HCT116 (cell line): ENCODE results near the gene FBXL14. TPM values are rescaled to one million over a fixed set of nuclear protein-coding genes. Genes with fewer than 3 reads are reported as not detected.

Experiments
- ATAC-seq: fragments of 200-7000 bp; cut with Tn5 transposase; 2 replicates; pipeline ENCODE4 v1.9.1; 2020; ENCODE audit warnings: mild to moderate bottlenecking, moderate library complexity
- BruUV-seq: library from RNA; stranded (reverse); fragments of 400-500 nt; replicated peaks from 2 replicates; lab custom pipeline; 2021; lab: Mats Ljungman, UMichigan
- CTCF ChIA-PET: fragments of 300-600 bp; sonication (Branson Sonifier 250); formaldehyde crosslinking; loops from one replicate; lab custom pipeline; 2021; ENCODE audit warnings: antibody characterized with exemption; lab: Charles Lee
- POLR2A ChIA-PET: fragments of 300-600, 350-600 bp; sonication (Branson Sonifier 250); formaldehyde crosslinking; loops from one replicate; lab custom pipeline; 2021; ENCODE audit warnings: antibody characterized with exemption; lab: Charles Lee
- RAD21 ChIA-PET, 2 experiments: fragments of 300-600 bp; sonication (Branson Sonifier 250); formaldehyde crosslinking; loops; one replicate each; lab custom pipeline; 2023; ENCODE audit warnings: low total read pairs in 2 of 2; ENCODE audit not compliant: uncharacterized antibody in 2 of 2, unreplicated experiment in 2 of 2, low non-redundant PET in 1 of 2; lab: Charles Lee
- DNase-seq: peaks from one replicate; pipeline ENCODE4 v3.0.0-alpha.2; 2010; ENCODE audit warnings: low read depth, low spot score
- H2AFZ ChIP-seq: fragments of 200-600 bp; shearing (Covaris generic), sonication (generic); 2 replicates; pipeline ENCODE4 v1.6.1; 2017; ENCODE audit warnings: low read depth, mixed run types, mixed read lengths, antibody characterized with exemption, low read length; ENCODE audit not compliant: poor library complexity, severe bottlenecking
- H3K27ac ChIP-seq: 2 replicates; pipeline ENCODE4 v1.5.1; 2012; ENCODE audit warnings: low read depth, low read length
- H3K27me3 ChIP-seq: fragments of 200-600 bp; sonication (generic); 2 replicates; pipeline ENCODE4 v1.6.1; 2016; ENCODE audit warnings: mixed run types, low read length, mixed read lengths; ENCODE audit not compliant: insufficient read depth
- H3K36me3 ChIP-seq, 2 experiments: fragments of 200-500 bp in 1 of 2; fragments of 200-600 bp in 1 of 2; sonication (Bioruptor generic) in 1 of 2; sonication (generic) in 1 of 2; 2 replicates each; pipeline versions ENCODE4 v1.5.1 to v1.6.1; 2014 to 2016; ENCODE audit warnings: low read length in 2 of 2, inconsistent platforms in 1 of 2, mixed read lengths in 1 of 2, mixed run types in 1 of 2; ENCODE audit not compliant: insufficient read depth in 2 of 2, control insufficient read depth in 1 of 2
- H3K4me1 ChIP-seq, 2 experiments: fragments of 200-600 bp in 1 of 2; sonication (generic) in 1 of 2; 2 replicates each; pipeline versions ENCODE4 v1.5.1 to v1.6.1; 2012 to 2017; ENCODE audit warnings: low read length in 2 of 2, inconsistent platforms in 1 of 2, mild to moderate bottlenecking in 1 of 2, mixed read lengths in 1 of 2, mixed run types in 1 of 2, moderate library complexity in 1 of 2; ENCODE audit not compliant: insufficient read depth in 2 of 2, control insufficient read depth in 1 of 2
- H3K4me2 ChIP-seq: fragments of 200-600 bp; sonication (generic); 2 replicates; pipeline ENCODE4 v1.6.1; 2017; ENCODE audit warnings: mixed run types, low read length, mixed read lengths
- H3K4me3 ChIP-seq, 2 experiments: fragments of 200-600 bp in 1 of 2; sonication (generic) in 1 of 2; replicated peaks in 1 of 2; 2 replicates each; pipeline ENCODE4 v1.5.1; 2011 to 2016; ENCODE audit warnings: low read length in 2 of 2, control low read depth in 1 of 2, low read depth in 1 of 2, mild to moderate bottlenecking in 1 of 2, mixed read lengths in 1 of 2, mixed run types in 1 of 2
- H3K79me2 ChIP-seq: fragments of 200-600 bp; sonication (generic); 2 replicates; pipeline ENCODE4 v1.6.1; 2017; ENCODE audit warnings: mild to moderate bottlenecking, mixed run types, low read length, moderate library complexity, mixed read lengths; ENCODE audit not compliant: insufficient read depth
- H3K9ac ChIP-seq: fragments of 200-600 bp; sonication (generic); 2 replicates; pipeline ENCODE4 v1.6.1; 2016; ENCODE audit warnings: low read length, mixed read lengths
- H3K9me2 ChIP-seq: fragments of 200-600 bp; sonication (generic), shearing (Covaris generic); 2 replicates; pipeline ENCODE4 v1.6.1; 2017; ENCODE audit warnings: mixed run types, mild to moderate bottlenecking, moderate library complexity; ENCODE audit not compliant: insufficient read depth
- H3K9me3 ChIP-seq, 2 experiments: fragments of 200-500 bp in 1 of 2; fragments of 200-600 bp in 1 of 2; sonication (Bioruptor generic) in 1 of 2; sonication (generic) in 1 of 2; 2 replicates each; pipeline ENCODE4 v1.6.1; 2014 to 2017; ENCODE audit warnings: low read length in 2 of 2, mixed read lengths in 2 of 2, inconsistent platforms in 1 of 2, low read depth in 1 of 2, mild to moderate bottlenecking in 1 of 2, mixed run types in 1 of 2, moderate library complexity in 1 of 2; ENCODE audit not compliant: control insufficient read depth in 1 of 2, insufficient read depth in 1 of 2
- H4K20me1 ChIP-seq: fragments of 200-600 bp; sonication (generic), shearing (Covaris generic); 2 replicates; pipeline ENCODE4 v1.6.1; 2017; ENCODE audit warnings: mixed run types, mild to moderate bottlenecking, moderate library complexity; ENCODE audit not compliant: insufficient read depth
- ATF3 ChIP-seq: IDR thresholded peaks from 2 replicates; pipeline ENCODE4 v1.6.1; 2012
- CEBPB ChIP-seq: IDR thresholded peaks from 2 replicates; pipeline ENCODE4 v1.6.1; 2012; ENCODE audit warnings: low read depth
- ELF1 ChIP-seq: IDR thresholded peaks from 2 replicates; pipeline ENCODE4 v1.6.1; 2012; ENCODE audit warnings: low read depth, borderline replicate concordance
- EZH2 ChIP-seq: fragments of 200-600 bp; sonication (generic); IDR thresholded peaks from 2 replicates; pipeline ENCODE4 v1.6.1; 2017; ENCODE audit warnings: antibody characterized with exemption, mixed run types
- FOSL1 ChIP-seq: IDR thresholded peaks from 2 replicates; pipeline ENCODE4 v1.6.1; 2012; ENCODE audit warnings: low read depth
- POLR2A ChIP-seq: IDR thresholded peaks from 2 replicates; pipeline ENCODE4 v1.7.0; 2011; ENCODE audit warnings: borderline replicate concordance; ENCODE audit not compliant: insufficient read depth, insufficient read length; ENCODE audit errors: extremely low read depth
- SIN3A ChIP-seq: IDR thresholded peaks from 2 replicates; pipeline ENCODE4 v1.6.1; 2012; ENCODE audit warnings: low read depth
- SP1 ChIP-seq: IDR thresholded peaks from 2 replicates; pipeline ENCODE4 v1.6.1; 2012; ENCODE audit warnings: low read depth
- SRF ChIP-seq: IDR thresholded peaks from 2 replicates; pipeline ENCODE4 v1.6.1; 2012; ENCODE audit warnings: low read depth
- TCF7L2 ChIP-seq: IDR thresholded peaks from 2 replicates; pipeline ENCODE4 v1.7.0; 2011; ENCODE audit warnings: borderline replicate concordance, inconsistent platforms; ENCODE audit not compliant: insufficient read depth, insufficient read length; ENCODE audit errors: extremely low read depth
- ZBTB33 ChIP-seq: IDR thresholded peaks from 2 replicates; pipeline ENCODE4 v1.6.1; 2011; ENCODE audit warnings: mild to moderate bottlenecking, low read length, moderate library complexity; ENCODE audit not compliant: insufficient replicate concordance; ENCODE audit errors: extremely low read depth
- ZFX ChIP-seq: fragments of 450-650 bp; IDR thresholded peaks from 2 replicates; pipeline ENCODE4 v1.6.1; 2017
- intact Hi-C: fragments of 100-400 bp; cut with micrococcal nuclease; formaldehyde crosslinking; loops from 2 replicates; pipeline ENCODE4 v1.10.0; 2022
- total RNA-seq: library from RNA; stranded (reverse); gene quantifications from one replicate; pipeline ENCODE4 v1.2.1, GENCODE V29; 2021; ENCODE audit not compliant: unreplicated experiment

The FBXL14 gene
- total RNA-seq, 1 experiment from 2014 or later, result 19.0 TPM

GRCh38 chr12:1619159-1619558, 24.8 kb upstream of the FBXL14 start:
- RAD21 ChIA-PET, result no interaction called here
- Histone ChIP-seq H3K9ac (no peak overlapping the region), H3K4me1 (no peaks in the 10 kb centered on the region), H3K27ac (no peak overlapping the region), H3K4me2 (no peak overlapping the region), H2AFZ (no peak overlapping the region), H3K4me3 (no peak overlapping the region), H4K20me1 (no peaks in the 10 kb centered on the region), H3K9me2 (no peaks in the 10 kb centered on the region), H3K9me3 (no peaks in the 10 kb centered on the region), H3K79me2 (no peaks in the 10 kb centered on the region), H3K36me3 (no peaks in the 10 kb centered on the region), H3K27me3 (no peaks in the 10 kb centered on the region)
- no TSS peak for BruUV-seq
- DNase-seq (no peak), ATAC-seq (no peak)
- TF ChIP-seq FOSL1 (no peak), TCF7L2 (no peak), SRF (no peak), EZH2 (no peak), SIN3A (no peak), ZBTB33 (no peak), POLR2A (no peak), ATF3 (no peak), ZFX (no peak), CEBPB (no peak), ELF1 (no peak), SP1 (no peak)
- intact Hi-C loops, result no loop called here
- CTCF ChIA-PET, result interaction anchor here (0.6 kb wide), 1 partner anchor 607 kb away, joined by 3 read pairs; no protein-coding TSS in a partner anchor
- POLR2A ChIA-PET, result interaction anchor here (0.6 kb wide), 1 partner anchor 362 kb away, joined by 3 read pairs; no protein-coding TSS in a partner anchor
